NCI-H146 treated with DMSO at 0.1 percent for 48 hours (cell line): ENCODE measurements around the gene CTSZ.

Experiments used
- DNase-seq: peaks from one replicate; lab custom pipeline; 2025; ENCODE audit not compliant: unreplicated experiment; lab: John Stamatoyannopoulos, UW

Gene CTSZ

GRCh38 chr20:59032023-59032712 lies 25.1 kb upstream of the CTSZ start, which contains the start of gene ATP5F1E:
TSS of gene ATP5F1E (minus strand) at chr20:59032335. CDS start at chr20:59032251, 84 bp downstream.
- peak; percentile 95 for DNase-seq

DNA sequence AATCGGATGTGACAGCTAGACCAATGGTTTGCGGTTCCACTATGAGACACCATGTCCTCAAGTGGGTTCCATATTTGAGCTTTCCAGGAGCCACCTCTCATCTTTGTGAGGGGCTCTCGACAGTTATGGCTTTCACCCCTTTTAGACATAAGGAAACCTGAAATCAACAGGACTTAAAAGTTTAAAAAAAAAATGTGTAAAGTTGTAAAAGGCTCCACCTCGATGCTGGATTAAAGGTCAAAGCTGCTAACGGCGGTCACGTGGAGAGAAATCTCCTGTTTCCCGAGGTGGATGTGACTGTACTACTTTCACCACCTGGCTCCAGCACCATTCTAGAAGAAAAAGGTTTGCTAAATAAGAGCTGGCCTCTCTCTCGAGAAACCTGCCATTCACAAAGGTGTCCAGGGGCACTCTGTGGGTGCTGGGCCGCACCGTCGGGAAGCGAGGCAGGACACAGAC lies 24.5 kb upstream of the CTSZ start:
- DNase-seq = no peak

- DNase-seq = no peak
Measured at GRCh38 chr20:59030911-59031563, 24.0 kb upstream of the CTSZ start.

GRCh38 chr20:59028812-59029211 lies 21.8 kb upstream of the CTSZ start:
- no peak for DNase-seq

- DNase-seq = no peak
Measured at GRCh38 chr20:59027741-59028320, 20.8 kb upstream of the CTSZ start.

DNA sequence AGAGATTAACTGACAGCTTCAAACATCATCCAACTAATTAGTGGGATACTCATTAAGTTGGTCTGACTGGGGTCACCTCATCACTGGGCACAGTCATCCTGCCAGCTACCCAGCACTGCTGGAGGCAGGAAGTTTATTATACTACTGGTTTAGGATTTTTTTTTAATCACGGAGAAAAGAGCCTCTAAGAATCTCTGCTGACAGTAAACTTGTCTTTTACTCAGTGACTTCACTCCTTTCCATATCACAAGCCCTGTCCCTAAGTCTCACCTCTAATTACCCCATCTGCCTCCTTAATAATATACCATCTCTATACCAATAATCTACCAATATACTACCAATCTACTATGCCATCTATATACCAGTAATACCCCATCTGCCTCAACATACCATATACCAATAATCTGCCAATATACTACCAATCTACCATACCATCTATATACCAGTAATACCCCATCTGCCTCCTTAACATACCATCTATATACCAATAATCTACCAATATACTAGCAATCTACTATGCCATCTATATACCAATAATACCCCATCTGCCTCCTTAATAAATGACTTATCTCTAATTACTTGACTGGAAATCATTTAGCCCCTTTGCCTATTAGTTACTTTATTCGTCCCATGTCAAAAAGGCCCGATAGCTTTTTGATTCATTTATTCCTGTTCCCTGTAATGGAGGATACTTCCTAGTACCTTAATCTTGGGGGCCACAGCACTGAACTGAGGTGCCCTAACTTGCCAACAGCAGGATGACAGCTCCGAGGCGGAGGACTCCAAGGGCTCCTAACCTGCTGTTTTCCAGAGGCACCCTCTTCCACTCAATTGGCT lies 20.1 kb upstream of the CTSZ start:
- DNase-seq = no peak

DNA sequence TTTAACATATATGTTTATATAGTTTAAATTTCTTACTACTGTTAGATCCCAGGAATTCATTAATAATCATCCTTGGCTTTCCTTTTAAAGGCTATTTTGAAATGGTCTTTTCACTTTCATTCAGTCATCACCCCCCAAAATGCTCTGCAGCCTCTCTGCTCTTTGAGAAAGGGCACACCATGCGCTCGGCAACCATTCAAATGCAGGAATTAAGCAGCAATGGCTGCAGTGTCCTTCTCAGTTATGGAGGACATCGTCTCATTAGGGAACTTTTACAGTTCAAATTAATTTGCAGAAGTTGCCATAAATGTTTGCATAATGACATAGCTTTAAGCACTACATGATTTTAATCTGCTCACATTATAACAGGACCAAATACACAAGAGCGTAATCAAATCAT lies 18.5 kb upstream of the CTSZ start:
- DNase-seq = no peak

DNA sequence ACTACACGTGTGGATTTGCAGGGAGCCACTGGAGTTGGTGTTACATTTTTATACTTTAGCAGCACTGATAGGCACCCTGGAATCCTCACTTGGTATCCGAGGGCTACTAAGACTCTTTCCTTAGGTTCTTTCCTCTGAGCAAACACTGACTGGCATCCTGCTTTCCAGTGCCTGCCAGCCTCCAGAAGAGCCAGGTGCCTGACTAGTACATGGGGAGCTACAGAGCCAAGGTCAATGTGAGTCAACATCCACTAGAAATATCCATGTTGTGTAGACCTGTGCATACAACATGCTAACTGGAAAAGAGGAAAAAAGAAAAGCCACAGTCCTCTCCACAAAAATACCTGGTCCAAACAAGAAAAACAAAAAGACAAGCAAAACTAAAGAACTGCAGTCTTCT lies 18.0 kb upstream of the CTSZ start:
- DNase-seq = no peak

DNA sequence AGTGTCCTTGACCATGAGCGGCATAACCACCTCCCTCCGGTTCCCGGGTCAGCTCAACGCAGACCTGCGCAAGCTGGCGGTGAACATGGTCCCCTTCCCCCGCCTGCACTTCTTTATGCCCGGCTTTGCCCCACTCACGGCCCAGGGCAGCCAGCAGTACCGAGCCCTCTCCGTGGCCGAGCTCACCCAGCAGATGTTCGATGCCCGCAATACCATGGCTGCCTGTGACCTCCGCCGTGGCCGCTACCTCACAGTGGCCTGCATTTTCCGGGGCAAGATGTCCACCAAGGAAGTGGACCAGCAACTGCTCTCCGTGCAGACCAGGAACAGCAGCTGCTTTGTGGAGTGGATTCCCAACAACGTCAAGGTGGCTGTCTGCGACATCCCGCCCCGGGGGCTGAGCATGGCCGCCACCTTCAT lies 17.1 kb upstream of the CTSZ start:
- DNase-seq = no peak

- DNase-seq = no peak
Measured at GRCh38 chr20:59023616-59024015, 16.6 kb upstream of the CTSZ start.

DNA sequence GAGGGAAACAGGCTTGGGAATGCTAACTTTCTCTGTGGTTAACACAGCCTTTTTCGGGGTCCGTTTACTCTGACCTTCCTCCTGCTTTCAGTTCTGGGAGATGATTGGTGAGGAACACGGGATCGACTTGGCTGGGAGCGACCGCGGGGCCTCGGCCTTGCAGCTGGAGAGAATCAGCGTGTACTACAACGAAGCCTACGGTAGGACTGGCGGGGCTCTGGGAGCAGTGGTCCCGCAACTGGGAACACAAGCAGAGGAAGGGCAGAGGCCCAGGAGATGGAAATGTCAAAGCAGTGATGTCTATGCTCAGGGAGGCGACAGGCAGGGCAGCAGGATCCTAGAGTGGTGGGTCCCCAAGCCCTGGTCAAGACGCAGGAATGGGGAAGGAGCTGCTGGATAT lies 15.7 kb upstream of the CTSZ start:
- no peak for DNase-seq

DNA sequence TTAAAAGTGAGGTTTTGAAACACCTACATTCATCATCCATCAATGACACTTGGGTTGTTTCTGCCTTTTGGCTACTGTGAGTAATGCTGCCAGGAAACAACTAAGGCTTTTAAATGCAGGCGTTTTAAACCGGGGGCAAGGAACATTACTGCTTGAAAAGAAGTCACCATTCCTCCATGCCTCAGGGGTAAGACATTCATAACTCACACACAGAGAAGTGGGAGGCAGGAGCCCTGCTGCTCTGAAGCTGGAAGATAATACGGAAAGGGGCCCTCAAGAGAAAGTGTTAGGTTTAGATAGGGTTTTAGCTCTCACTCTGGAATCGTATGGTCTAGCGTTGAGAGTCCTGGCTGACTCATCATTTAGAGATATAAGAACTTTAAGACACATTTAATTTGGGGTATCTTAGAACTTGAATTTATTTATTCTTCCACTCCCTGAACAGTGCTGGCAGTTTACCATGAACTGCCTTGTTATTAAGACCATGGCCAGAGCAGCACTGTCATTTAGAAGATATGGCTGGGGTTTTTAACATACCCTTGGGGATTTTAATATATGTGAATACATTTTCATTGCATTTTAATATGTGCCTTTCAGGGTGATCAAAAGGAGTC lies 14.0 kb upstream of the CTSZ start:
- DNase-seq = no peak

- no peak for DNase-seq
Measured at GRCh38 chr20:59019217-59019616, 12.2 kb upstream of the CTSZ start, which contains the start of gene TUBB1. TSS of gene TUBB1 (plus strand) at chr20:59019429. CDS start at chr20:59019523, 94 bp downstream.

DNA sequence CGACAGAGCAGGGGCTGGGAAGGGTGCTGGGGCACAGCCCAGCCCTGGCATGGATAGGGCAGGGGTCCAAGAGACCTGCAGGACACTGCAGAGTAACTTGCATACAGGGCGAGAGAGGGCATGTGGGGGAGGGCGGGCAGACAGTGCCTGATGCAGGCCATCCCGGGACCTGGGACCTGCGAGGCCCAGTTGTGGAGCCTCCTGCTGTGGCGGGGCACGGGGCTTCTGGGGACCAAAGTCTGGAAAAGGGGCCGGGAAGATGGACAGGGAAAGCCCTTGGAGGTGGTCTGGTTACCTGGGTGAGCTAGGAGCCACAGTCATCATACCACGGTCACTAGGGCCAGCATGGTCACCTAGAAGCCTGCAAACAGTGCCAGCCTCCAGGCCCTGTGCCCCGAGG lies 11.8 kb upstream of the CTSZ start:
- no peak for DNase-seq

- no peak for DNase-seq
Measured at GRCh38 chr20:59017493-59018231, 10.6 kb upstream of the CTSZ start.

DNA sequence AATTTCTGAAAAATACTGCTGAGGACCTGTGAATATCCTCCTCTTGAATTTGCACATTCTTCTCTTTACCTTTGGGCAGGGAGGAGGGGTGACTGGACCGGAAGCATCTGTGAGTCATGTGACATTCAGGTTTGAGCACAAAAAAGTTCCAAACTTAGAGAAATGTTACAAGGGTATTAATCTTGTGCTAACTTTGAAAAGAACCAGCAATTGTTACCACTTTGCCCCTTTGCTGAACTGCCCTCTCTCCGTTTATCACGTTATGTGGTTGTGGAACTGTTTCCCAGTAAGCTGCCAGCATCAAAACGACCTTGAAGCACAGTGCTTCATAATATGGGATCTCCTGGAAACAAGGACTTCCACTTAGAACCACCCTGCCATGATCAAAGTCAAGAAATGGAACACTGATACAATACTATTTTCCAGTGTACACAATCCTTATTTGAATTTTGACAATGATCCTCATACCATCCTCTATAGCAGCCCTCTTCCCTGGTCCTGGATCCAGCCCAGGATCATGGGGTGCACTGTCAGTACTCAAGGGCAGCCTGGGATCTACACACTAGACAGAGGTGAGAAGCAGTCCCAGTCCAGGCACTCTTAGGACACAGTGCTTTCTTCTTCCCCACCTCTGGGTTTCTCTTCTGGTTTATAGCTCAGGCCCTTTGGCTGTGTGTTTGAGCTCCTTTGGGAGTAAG lies 9.9 kb upstream of the CTSZ start:
- no peak for DNase-seq

- no peak for DNase-seq
Measured at GRCh38 chr20:59015812-59016711, 9.0 kb upstream of the CTSZ start.

DNA sequence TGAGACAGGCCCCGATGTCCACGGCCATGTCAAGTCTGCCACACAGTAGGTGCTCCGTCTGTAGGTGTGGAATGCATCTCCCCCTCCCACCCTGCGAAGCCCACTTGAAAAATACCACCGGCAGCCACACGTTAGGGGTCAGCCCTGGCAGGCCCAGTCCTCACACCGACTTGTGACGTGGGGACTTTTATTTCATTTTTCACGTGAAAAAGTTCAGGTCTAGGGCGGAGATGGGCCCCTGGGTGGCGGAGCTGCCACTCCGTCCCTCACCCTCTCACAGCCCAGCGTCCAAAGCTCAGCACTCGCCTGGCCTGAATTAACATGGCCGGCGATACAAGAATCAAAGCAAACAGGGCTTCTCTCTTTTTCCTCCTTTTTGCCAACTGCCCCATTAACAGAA lies 8.4 kb upstream of the CTSZ start:
- DNase-seq = no peak
